NCI-H2196 treated with DMSO at 0.1 percent for 48 hours (cell line): ENCODE measurements around the gene SLC2A1.

Experiments used
- DNase-seq: peaks from one replicate; lab custom pipeline; 2025; ENCODE audit not compliant: unreplicated experiment; lab: John Stamatoyannopoulos, UW

The SLC2A1 gene

DNA sequence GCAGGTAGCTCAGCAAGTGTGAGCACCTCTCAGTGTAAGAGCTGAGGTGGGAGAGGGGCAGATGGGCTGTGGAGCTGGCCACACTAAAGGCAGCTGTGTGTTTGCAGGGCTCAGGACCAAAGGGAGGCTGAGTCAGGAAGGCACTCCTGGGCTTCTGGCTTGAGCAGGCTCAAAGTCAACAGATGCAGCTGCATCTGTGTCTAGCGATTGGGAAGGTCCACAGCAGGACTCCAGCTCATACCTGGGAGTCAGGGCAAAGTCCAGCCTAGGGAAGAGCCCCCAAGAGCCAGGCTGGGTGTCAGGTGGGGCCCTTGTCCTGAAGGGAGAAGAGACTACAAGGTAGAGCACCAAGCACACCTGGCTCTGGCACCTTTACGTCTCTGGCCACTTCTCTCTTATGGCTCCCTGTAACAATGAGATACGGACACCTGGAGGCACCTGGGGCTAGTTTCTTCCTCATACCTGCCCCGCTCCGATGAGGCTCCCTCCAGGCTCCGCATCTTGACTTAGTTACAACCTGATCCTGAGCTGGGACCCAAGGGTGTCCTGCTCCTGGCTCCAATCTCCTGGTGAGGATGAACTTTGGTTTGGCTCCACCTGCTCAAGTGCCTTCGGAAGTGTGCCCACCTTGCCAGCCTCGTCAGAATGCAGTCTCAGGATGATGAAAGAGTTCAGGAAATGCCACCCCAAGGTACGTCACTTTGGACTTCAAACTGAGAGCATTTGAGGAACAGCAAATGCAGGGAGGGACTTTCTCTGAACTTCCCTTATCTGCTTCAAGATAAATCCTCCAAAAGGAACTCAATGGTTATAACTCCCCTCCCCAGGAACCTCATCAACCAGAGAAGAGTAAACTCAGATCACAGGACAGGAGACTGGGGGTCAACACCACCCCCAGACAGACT, 21.5 kb upstream of the SLC2A1 start:
- no peak for DNase-seq

DNA sequence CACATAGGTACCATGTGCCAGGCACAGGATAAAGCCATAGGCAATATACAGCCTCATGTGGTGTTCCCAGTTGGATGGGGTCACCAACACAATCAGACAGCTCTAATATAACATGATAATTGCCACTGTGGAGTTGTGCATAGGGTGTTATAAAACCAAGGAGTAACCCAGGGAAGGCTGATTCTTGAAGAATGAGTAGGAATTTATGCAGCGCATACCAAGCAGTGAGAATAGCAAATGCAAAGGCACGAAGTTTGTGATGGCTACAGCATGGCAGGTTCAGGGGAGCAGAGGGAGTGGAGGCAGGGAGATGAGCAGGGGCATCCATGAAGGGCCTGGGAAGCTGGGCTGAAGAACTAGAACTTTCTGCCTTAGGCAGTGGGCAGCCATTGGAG, 20.4 kb upstream of the SLC2A1 start:
- no peak for DNase-seq

DNA sequence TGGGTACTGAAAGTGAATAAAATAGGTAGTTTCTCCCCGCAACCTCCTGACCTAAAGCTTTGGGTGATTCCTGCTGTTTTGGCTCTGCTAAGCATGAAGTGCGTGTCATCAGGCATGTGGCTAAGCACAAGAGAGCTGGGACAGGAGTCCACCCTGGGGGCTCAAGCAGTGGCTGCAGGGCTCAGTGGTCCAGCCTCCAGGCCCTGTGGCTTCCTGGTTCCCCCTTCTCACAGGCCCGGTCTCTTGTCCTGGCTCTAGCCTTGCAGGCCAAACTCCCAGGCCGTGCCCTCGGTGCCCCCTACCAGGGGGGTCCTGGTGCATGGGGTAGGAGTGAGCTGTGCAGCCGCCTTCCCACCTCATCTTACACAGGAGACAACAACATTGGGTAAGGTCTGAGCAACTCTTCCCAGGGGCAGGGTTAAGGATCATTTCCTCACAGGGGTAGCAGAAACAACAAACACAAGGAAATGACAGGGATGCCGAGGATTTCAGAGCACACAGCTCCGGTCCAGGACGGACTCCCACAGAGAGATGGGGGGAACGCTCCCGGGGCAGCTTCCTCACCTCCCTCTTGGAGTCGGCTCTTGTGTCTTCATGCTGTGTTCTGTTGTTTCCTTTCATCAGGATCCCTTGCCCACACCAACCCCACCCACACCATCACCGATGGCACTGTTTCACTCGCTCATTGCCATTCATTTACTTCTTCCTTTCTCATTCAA, 19.8 kb upstream of the SLC2A1 start:
- no peak for DNase-seq

DNA sequence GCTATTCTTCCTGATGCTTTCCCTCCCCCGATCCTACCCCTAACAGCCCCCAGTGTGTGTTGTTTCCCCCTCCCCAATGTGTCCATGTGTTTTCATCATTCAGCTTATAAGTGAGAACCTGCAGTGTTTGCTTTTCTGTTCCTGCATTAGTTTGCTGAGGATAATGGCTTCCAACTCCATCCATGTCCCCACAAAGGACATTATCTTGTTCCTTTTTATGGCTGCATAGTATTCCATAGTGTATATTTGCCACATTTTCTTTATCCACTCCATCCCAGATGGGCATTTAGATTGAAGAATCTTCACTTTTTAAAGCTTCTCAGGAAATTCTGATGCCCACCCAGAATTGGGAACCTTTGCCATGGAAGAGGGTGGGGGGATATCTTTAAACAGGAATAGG, 19.0 kb upstream of the SLC2A1 start:
- DNase-seq, result no peak

DNA sequence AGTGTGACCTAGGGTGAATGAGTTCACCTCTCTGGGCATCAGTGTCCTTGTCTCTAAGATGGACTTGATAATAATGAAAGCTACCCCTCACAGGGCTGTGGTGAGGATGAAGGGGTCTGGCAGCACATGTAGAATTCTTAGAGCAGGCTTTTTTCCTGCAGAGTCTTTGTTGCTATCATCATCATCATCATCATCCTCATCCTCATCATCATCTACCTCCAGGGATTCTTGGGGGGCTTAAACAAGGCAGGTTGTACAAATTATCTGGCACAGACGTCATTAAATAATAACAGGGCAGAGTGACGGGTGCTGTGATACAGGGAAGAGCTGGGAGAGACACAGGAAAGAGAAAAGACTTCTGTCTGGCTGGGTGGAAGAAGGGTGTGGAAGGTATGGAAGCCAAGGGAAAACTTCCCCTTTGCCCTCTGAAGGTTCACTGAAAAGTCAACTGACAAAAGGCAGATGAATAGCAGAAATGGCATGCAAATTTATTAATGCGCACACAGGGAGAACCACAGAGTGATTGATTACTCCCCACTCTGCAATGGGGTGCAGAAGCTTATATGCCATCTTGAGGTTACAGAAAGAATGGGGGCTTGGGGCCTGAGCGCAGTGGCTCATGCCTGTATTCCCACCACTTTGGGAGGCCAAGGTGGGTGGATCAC, 17.0 kb upstream of the SLC2A1 start:
- no peak for DNase-seq

DNA sequence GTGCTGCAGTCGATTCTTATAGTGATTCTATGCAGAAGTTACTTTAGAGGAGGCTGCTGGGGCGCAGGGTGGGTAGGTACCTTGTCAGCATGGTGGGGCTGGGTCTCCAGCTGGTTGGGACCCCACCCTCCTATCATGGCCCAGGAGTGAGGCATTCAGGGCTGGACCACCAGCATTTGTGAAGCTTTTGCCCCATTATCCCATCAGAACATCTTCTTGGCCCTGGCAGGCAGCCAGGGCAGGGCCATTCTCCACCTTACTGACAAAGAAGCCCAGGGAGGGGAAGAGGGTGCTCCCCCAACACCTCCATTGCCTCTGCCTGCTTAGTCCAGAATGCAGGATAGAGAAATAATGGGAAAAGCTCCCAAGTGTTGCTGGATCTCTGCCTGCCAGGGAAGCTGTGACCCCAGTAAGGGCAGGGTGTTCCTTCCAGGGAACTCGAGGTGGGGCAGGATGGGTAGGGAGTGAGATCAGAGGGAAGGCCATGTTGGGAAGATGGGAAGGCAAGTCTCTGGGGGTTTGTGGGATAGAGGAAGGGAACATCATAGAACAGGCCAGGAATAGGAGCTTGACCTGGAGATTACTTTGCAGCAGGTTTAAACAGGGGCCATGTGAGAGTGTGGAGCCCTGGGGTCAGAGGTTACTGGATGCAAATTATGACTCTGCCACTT, 16.2 kb upstream of the SLC2A1 start:
- no peak for DNase-seq

DNA sequence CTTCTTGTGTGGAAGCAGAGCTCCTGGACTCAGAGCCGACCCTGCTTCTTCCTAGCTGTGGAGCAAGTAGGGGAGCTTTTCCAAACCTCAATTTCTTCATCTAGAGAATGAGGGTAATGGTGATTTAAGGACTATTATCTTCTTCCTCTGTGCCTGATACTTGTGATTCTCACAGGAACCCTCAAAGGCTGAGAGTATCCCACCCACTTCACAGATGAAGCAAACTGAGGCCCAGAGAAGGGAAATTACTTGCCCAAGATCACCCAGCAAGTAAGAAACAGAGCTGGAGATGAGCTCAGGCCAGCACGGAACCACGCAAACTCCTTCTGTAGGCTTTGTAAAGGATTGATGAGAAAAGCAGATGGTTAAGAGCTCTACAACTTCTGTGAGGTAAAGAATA, 15.1 kb upstream of the SLC2A1 start:
- no peak for DNase-seq

DNA sequence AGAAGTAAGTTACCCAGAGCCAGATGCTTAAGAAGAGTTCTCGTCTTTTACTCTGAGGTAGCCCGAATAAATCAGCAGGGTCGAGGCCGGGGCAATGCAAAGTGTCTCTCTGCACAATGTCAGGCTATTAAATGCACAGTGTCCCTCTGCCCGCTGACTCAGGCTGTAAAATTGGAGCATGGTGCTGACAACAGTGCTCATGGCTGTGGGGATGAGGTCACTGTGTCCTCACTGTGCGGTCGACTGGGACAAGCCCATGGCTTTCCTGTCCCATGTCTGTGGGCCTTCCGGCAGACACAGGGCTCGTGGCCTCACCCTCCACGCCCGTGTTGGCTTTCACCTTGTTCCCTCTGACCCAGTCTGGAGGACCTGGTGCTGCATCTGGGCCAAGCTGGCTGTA, 14.6 kb upstream of the SLC2A1 start:
- no peak for DNase-seq

DNA sequence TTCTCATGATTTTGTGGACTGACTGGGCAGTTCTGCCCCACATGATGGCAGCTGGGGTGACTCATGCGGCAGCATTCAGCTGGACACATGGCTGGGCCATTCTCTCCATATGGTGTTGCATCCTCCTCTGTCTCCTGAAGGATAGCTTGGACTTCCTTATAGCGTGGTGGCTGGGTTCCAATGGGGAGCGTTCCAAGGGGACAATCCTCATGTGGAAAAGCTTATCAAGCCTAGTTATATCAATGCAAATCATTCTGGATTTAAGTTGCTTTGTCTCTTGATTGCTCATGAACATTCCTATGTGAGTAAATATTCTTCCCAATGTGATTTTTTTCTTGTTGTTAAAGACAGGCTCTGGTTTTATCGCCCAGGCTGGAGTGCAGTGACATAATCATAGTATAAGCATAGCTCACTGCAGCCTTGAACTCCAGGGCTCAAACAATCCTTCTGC, 13.2 kb upstream of the SLC2A1 start:
- DNase-seq, result no peak

DNA sequence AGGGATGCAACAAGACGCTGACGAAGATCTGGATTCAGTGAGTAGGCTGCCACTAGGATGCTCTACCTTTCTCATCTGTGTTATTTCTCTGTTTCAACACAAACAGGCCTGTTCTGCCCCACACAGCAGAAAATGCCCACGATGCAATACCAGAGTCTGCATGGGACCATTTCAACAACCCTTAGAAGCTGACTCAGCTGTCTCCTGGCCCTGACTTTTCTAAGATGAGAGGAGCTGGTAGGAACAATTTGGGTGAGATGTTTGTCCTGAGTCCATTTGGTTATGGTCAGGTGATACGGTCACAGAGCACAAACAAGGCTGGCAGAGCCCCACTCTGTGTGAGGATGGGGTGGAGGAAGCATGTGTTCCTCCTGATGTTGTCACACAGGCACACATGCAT, 11.5 kb upstream of the SLC2A1 start:
- no peak for DNase-seq

DNA sequence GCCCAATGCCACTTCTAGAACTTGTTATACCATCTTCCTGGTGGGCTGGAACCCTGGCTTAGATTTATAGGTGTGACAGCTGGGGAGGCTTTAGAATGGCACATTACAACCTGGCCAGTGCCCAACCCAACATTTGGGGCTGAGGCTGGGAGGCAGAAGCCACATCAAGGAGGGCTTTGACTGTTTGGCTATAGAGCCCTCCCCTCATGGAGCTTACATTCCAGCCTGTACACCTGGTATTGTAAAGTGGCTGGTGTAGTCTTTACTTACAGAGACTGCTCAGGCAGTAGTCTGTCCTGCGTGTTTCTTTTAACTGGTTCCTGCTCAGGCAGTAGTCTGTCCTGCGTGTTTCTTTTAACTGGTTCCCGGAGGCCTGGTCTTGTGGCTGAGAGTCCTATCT, 10.0 kb upstream of the SLC2A1 start:
- no peak for DNase-seq

DNA sequence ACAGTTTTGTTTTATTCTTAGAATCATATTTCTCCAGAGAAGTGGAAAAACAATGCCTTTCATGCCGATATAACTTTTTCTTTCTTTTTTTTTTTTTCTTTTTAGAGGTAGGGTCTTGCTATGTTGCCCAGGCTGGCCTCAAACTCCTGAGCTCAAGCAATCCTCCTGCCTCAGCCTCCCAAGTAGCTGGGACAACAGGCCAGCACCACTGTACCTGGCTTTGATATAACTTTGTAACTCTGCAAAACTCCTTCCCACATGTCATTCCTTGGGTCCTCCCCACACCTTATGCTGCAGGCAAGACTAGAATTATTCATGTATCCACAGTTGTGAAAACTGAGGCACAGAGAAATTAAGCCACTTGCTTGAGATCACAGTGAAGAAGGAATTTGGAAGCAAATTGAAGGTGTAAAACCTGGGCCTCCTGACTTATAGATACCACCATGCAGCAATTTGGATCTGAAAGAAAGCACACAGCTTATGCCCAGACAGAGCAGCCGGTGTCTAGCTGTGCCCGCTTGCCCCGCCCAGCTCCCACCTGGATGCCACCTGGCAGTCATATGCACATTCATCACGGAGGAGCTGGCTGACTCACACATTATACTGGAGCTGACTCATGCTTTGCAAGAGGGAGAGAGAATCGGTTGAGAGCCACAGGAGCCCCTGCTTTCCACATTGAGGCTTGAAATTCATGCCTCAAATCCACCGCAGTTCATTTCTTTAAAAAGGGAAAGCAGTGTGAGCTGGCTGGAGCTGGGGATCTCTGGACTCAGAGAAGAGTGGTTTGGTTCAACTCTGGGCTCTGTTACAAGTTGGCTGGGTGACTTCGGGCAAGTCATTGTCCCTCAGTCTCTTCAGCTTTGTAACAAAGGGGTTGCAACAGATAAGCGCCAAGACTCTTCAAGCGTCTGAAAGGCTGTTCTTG, 8.3 kb upstream of the SLC2A1 start:
- DNase-seq, result peak; percentile 80

DNA sequence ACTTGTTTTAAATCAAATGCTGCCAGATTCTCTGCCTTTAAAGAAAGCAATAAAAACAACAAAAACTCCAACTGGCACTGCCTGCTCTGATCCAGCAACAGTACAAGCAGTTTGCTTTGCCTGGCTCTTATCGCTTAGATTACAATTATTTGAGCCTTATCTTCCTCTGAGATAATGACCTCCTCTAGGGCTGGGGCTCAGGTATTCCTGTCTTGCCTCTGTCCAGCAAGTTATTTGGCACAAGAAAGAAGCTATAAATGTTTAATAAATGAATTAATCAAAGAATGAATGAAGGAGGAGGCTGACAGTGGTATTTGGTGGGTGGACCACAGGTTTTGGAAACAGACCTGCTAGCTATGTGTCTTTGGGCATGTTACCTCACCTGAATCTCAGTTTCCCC, 6.7 kb upstream of the SLC2A1 start:
- DNase-seq, result no peak

DNA sequence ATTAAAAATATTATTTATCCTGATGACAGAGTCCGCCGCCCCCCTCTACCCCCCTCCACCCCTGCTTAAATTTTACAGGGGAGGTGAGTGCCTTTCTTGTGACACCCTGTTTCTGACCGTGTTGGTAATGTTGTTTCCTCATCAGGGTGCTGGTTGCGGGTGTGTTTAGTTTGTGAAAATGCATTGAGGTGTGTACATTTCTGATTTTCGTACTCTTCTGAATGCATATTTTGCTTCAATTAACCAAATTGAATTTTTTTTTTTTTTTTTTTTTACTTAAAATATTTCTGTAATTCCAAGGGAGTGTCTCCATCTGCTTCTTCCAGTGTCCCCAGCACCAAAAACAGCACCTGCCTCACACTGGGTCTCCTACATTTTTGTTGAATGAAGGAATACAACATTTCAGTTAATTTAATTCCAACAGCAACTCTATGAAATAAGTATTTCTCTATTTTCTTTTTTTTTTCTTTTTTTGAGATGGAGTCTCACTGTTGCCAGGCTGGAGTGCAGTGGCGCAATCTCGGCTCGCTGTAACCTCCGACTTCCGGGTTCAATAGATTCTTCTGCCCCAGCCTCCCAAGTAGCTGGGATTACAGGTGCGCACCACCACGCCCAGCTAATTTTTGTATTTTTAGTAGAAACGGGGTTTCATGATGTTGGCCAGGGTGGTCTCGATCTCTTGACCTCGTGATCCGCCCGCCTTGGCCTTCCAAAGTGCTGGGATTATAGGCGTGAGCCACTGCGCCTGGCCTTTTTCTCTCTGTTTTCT, 5.6 kb upstream of the SLC2A1 start:
- DNase-seq, result no peak

DNA sequence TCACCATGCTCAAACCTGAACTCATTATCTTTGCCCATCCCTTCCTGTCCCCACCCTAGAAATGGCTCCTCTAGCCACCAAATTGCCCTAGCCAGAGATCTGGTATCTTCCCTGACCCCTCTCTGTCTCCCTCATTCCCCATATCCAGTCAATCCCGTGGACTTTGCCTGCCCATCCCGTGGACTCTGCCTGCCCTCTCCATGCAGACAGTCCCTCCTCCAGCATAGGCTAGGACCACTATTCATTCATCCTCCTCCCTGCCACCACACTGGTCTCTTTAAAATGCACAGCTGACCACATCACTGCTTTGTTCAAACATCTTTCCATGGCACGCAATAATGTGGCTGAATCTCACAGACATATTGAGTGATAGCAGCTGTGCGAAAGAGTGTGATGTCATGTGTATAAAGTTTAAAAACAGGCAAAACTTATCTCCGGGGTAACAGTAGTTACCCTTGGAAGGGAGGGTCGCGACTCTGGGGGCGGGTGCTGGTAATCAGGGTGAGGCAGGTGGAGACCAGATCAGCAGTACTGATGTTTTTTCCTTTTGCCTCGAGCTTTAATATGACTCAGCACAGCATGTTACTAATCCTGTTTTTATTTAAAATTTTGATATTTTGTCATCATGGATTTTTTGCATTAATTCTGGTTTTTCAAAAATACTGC, 4.8 kb upstream of the SLC2A1 start:
- DNase-seq, result no peak

DNA sequence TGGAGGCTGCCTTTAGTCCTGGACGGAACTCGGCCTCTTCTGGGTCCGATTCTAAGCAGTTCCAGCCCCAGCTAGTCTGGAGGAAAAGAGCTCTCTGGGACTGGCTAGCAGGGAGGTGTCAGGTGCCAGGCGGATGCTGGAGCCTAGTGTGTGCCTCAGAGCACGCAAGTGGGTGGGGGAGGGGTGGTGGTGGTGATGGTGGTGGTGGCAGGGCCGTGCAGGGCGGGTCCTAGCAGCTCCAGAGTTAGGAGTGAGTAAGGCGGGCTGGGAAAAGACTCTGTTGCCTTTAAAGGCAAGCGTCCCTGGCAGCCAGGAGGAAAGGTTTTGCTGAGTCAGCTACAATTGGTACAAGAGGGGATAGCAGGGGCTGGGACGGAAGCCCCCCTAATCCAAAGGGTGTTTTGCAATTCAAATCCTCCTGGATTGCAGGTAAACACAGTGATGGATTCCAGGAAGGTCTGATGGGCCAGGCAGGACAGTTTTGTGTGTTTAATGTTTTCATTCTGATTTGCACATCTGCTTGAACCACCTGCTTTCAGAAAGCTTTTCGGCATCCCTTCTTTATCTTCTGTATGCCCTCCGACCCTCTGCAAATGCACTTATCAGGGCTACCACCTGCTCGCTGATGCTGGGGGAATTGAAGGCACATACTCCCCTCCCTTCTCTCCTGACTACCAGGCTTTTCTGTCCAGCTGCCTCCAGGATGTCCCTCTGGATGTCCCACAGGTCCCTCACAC, 4.1 kb upstream of the SLC2A1 start:
- no peak for DNase-seq

DNA sequence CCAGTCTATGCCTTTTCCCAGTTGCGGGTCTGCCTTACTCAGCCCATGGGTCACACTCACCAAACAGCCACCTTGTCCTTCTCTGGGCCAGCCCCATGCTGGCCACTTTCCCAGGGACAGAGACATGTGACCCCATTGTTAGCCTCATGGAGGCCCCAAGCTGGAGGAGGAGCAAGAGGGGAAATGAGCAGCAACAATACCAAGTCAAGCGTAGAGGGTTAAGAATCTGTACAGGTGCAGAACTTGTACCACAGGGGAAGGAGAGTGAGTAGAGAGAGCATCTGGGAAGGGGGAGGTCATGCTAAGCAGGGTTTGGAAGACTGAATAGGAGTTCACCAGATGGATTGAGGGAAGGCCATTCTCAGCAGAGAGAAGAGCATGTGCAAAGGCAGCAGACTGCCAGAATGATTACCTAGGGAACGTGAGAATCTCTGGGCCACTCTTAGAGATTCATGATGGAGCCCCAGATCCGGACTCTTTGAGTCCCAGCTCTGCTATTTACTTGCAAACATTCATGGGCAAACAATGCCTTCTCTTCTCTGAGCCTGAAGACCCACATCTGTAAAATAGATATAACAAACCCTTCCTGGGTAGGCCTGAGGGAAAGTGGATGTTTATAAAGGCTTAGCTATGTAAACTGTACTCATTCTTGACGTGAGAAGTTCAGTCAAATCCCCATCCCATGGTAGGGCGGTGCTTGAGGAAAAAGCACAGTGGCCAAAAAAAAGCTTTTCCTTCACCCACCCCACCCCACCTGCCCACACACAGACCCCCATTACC, 2.8 kb upstream of the SLC2A1 start:
- DNase-seq, result no peak
